NB4 (cell line): Measurements from ENCODE around the gene CLMN.

ENCODE experiments used
- DNase-seq: peaks from one replicate; pipeline ENCODE4 v3.0.0; 2010; ENCODE audit warnings: low read depth
- H3K4me3 ChIP-seq: one replicate; pipeline ENCODE4 v1.5.1; 2011; ENCODE audit warnings: mild to moderate bottlenecking, low read depth, low read length, moderate library complexity
- CTCF ChIP-seq: IDR thresholded peaks from one replicate; pipeline ENCODE4 v1.5.1; 2012; ENCODE audit warnings: low read depth, low read length
- MYC ChIP-seq: IDR thresholded peaks from 2 replicates; pipeline ENCODE4 v1.6.1; 2011; ENCODE audit warnings: low read depth, low read length
- POLR2A ChIP-seq: IDR thresholded peaks from 2 replicates; pipeline ENCODE4 v1.6.1; 2011; ENCODE audit warnings: mild to moderate bottlenecking; ENCODE audit not compliant: insufficient read length; ENCODE audit errors: extremely low read depth
- TF ChIP-seq, protein P1 (sequence below): IDR thresholded peaks from 2 replicates; pipeline ENCODE4 v1.6.1; 2011; ENCODE audit warnings: low read depth, low read length

Gene CLMN

GRCh38 chr14:95297832-95298231, 21.9 kb downstream of the CLMN start:
- TF ChIP-seq CTCF (no peak), MYC (no peak), POLR2A (no peak)
- TF ChIP-seq, protein P1, sequence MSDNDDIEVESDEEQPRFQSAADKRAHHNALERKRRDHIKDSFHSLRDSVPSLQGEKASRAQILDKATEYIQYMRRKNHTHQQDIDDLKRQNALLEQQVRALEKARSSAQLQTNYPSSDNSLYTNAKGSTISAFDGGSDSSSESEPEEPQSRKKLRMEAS = no peak
- DNase-seq = no peak
- no peak overlapping the region for H3K4me3 ChIP-seq

GRCh38 chr14:95296966-95297365, 22.7 kb downstream of the CLMN start:
- TF ChIP-seq POLR2A (no peak), MYC (no peak), CTCF (no peak)
- TF ChIP-seq, protein P1 = no peak
- DNase-seq = no peak
- H3K4me3 ChIP-seq = no peak overlapping the region

- no peak for DNase-seq
- TF ChIP-seq CTCF = no peak
- TF ChIP-seq, protein P1 = no peak
- TF ChIP-seq MYC = no peak
- TF ChIP-seq POLR2A = no peak
- no peak overlapping the region for H3K4me3 ChIP-seq
These were observed 23.9 kb downstream of the CLMN start for GRCh38 chr14:95295600-95296376.

- H3K4me3 ChIP-seq = no peak overlapping the region
- DNase-seq = no peak
- TF ChIP-seq POLR2A (no peak), MYC (no peak), CTCF (no peak)
- TF ChIP-seq, protein P1 = no peak
These were observed 24.7 kb downstream of the CLMN start for GRCh38 chr14:95294834-95295599.

DNA sequence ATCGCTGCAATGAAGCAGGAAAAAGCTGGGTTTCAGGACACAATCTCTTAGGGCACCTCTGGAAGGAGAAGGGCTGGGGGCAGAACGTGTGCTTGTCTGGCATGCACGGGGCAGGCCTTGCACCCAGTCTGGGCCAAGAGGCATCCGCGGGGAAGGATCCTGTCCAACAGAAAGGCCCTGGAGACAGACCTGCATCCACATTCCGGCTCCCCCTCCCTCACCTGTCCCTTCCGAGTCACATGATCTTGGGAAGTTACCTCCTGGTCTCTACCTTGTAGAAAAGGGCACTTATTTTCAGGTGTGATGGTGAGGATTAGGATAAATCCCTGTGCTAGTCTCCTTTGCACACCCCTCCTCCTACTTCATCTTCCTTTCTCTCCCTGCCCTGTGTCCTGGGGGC, 25.4 kb downstream of the CLMN start:
- no peak overlapping the region for H3K4me3 ChIP-seq
- no peak for TF ChIP-seq MYC
- no peak for TF ChIP-seq POLR2A
- TF ChIP-seq, protein P1 = no peak
- no peak for TF ChIP-seq CTCF
- no peak for DNase-seq
